Thoracic aorta (tissue), 2 donors: ENCODE measurements around the gene EBF3. TPM values are rescaled to one million over a fixed set of nuclear protein-coding genes. Genes with fewer than 3 reads are reported as not detected.

Experiments used
- ATAC-seq: fragments of 150-250 bp; one replicate; pipeline ENCODE4 v1.8.0; 2017; ENCODE audit warnings: low read depth; ENCODE audit not compliant: insufficient number of reproducible peaks, low FRiP score
- DNase-seq: peaks from one replicate; pipeline ENCODE4 v3.0.0-alpha.2; 2020; ENCODE audit warnings: low spot score
- H3K27ac ChIP-seq, 2 donors: fragments of 200-600 bp; sonication (generic); 1 replicate in 1 of 2; 2 replicates in 1 of 2; pipeline ENCODE4 v1.5.1; 2016; ENCODE audit warnings: mild to moderate bottlenecking in 2 of 2, moderate library complexity in 2 of 2
- H3K27me3 ChIP-seq: fragments of 200-600 bp; sonication (generic); replicated peaks from 2 replicates; pipeline ENCODE4 v1.6.0; 2016; ENCODE audit warnings: mild to moderate bottlenecking; ENCODE audit not compliant: insufficient read depth
- H3K36me3 ChIP-seq: fragments of 200-600 bp; sonication (generic); one replicate; pipeline ENCODE4 v1.5.1; 2016
- H3K4me1 ChIP-seq, 2 donors: fragments of 200-600 bp; sonication (generic); 1 replicate in 1 of 2; 2 replicates in 1 of 2; pipeline versions ENCODE4 v1.5.1 to v1.6.0; 2016; ENCODE audit warnings: low read depth in 2 of 2, mild to moderate bottlenecking in 1 of 2; ENCODE audit not compliant: control insufficient read depth in 1 of 2
- H3K4me3 ChIP-seq: fragments of 200-600 bp; sonication (generic); 2 replicates; pipeline ENCODE4 v1.5.1; 2016; ENCODE audit warnings: mild to moderate bottlenecking
- H3K9me3 ChIP-seq: fragments of 200-600 bp; sonication (generic); 2 replicates; pipeline ENCODE4 v1.5.1; 2016
- CTCF ChIP-seq: fragments of 200-600 bp; sonication (generic); IDR thresholded peaks from one replicate; pipeline ENCODE4 v1.5.1; 2019; ENCODE audit warnings: antibody characterized with exemption
- total RNA-seq, 2 donors: library from RNA; depleted of rRNA; stranded (reverse); fragments of >200 nt; gene quantifications; one replicate each; pipeline versions ENCODE4 v1.1.0 to v1.2.3, GENCODE V29; 2016

EBF3 gene
- total RNA-seq, 2 donors from 2014 or later: 3.6 to 4.6 TPM

GRCh38 chr10:129951970-129952265 lies 12.2 kb downstream of the EBF3 start:
- no peaks in the 10 kb centered on the region for H3K27me3 ChIP-seq
- TF ChIP-seq CTCF: no peak
- no peak overlapping the region for H3K27ac ChIP-seq
- ATAC-seq (no peak), DNase-seq (no peak)
- H3K9me3 ChIP-seq: no peaks in the 10 kb centered on the region
- H3K4me3 ChIP-seq: no peak overlapping the region
- peaks cover 0 to under 1% of the 10 kb centered on the region in 2 donors for H3K4me1 ChIP-seq
- H3K36me3 ChIP-seq: no peaks in the 10 kb centered on the region

- no peaks in the 10 kb centered on the region for H3K9me3 ChIP-seq
- peaks cover 5 to 7% of the 10 kb centered on the region in 2 donors for H3K4me1 ChIP-seq
- no peak overlapping the region for H3K4me3 ChIP-seq
- DNase-seq: no peak
- no peak for TF ChIP-seq CTCF
- H3K27me3 ChIP-seq: no peaks in the 10 kb centered on the region
- H3K36me3 ChIP-seq: no peaks in the 10 kb centered on the region
- ATAC-seq: no peak
- no peak overlapping the region for H3K27ac ChIP-seq
Observed at GRCh38 chr10:129951101-129951969, 12.7 kb downstream of the EBF3 start.

GRCh38 chr10:129950676-129951075 lies 13.4 kb downstream of the EBF3 start:
- Histone ChIP-seq H3K9me3 (no peaks in the 10 kb centered on the region), H3K27ac (no peak overlapping the region), H3K4me1 (peaks cover 5 to 7% of the 10 kb centered on the region in 2 donors), H3K4me3 (no peak overlapping the region), H3K36me3 (no peaks in the 10 kb centered on the region), H3K27me3 (no peaks in the 10 kb centered on the region)
- ATAC-seq: no peak
- no peak for TF ChIP-seq CTCF
- no peak for DNase-seq

- Histone ChIP-seq H3K27ac (no peak overlapping the region), H3K4me1 (peaks cover 5 to 7% of the 10 kb centered on the region in 2 donors), H3K36me3 (no peaks in the 10 kb centered on the region), H3K27me3 (no peaks in the 10 kb centered on the region), H3K4me3 (no peak overlapping the region), H3K9me3 (no peaks in the 10 kb centered on the region)
- ATAC-seq (no peak), DNase-seq (no peak)
- TF ChIP-seq CTCF: no peak
Observed at GRCh38 chr10:129949891-129950291, 14.2 kb downstream of the EBF3 start.

- no peak overlapping the region for H3K27ac ChIP-seq
- TF ChIP-seq CTCF: no peak
- DNase-seq (no peak), ATAC-seq (no peak)
- H3K4me1 ChIP-seq: peaks cover 5 to 7% of the 10 kb centered on the region in 2 donors
- no peaks in the 10 kb centered on the region for H3K27me3 ChIP-seq
- H3K9me3 ChIP-seq: no peaks in the 10 kb centered on the region
- no peak overlapping the region for H3K4me3 ChIP-seq
- no peaks in the 10 kb centered on the region for H3K36me3 ChIP-seq
Observed at GRCh38 chr10:129949411-129949810, 14.7 kb downstream of the EBF3 start.
